WERI-Rb-1 (cell line): ENCODE data around the gene ATXN7L1.

ENCODE experiments used
- DNase-seq: peaks from one replicate; pipeline ENCODE4 v3.0.0-alpha.2; 2020
- H3K27ac ChIP-seq: fragments of 250-450 bp; sonication (Bioruptor Pico); 2 replicates; pipeline ENCODE4 v1.5.1; 2020; ENCODE audit warnings: mild to moderate bottlenecking, moderate library complexity
- H3K27me3 ChIP-seq: fragments of 250-450 bp; sonication (Bioruptor Pico); 2 replicates; pipeline ENCODE4 v1.5.1; 2021; ENCODE audit warnings: mild to moderate bottlenecking, low read depth, moderate library complexity; ENCODE audit not compliant: insufficient read depth, severe bottlenecking
- H3K36me3 ChIP-seq: fragments of 250-450 bp; sonication (Bioruptor Pico); 2 replicates; pipeline ENCODE4 v1.5.1; 2020; ENCODE audit warnings: mild to moderate bottlenecking, moderate library complexity
- H3K4me3 ChIP-seq: 2 replicates; pipeline ENCODE4 v1.5.1; 2011; ENCODE audit warnings: low read depth, mild to moderate bottlenecking, control low read depth, low read length
- H3K9me3 ChIP-seq: fragments of 250-450 bp; sonication (Bioruptor Pico); 2 replicates; pipeline ENCODE4 v1.5.1; 2021; ENCODE audit warnings: mild to moderate bottlenecking, moderate library complexity; ENCODE audit not compliant: severe bottlenecking
- TF ChIP-seq, protein P1 (sequence below): IDR thresholded peaks from 2 replicates; pipeline ENCODE4 v1.5.1; 2011; ENCODE audit warnings: low read depth, mild to moderate bottlenecking, control low read depth, inconsistent platforms, low read length

The ATXN7L1 gene

DNA sequence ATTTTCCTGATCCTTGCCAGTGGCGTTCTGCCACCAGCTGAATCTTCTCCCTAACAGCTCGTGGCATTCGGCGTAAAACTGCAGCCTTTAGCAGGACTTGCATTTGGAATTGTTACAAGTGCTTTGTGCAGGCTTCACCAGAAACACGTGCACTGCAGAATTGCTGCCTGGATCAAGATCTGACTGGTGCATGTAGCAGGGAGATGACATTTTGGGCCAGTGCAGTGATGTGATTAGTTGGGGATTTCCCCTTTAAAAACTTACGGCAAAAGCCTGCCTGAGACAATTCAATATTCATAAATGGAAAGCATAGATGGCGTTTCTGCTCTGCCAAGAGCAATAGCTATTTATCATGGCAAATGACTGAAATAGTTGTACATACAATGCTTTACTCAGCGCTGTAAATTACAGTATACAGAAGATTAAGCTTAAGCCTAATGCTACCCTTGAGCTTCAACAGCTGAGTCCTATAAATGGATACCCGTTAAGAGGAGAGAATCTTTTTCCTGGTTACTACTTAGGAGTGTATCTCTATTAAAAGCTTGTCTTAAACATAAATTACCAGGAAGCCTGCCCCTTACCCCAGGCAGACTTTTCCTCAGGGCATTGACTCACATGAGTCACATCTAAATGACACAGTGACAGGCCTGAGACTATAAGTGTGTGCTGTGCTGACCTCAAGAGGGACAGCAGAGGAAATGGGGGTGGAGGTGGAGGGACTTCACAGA lies 106.3 kb downstream of the ATXN7L1 start:
- Histone ChIP-seq H3K27me3 (no peaks in the 10 kb centered on the region), H3K36me3 (no peaks in the 10 kb centered on the region), H3K9me3 (no peaks in the 10 kb centered on the region), H3K27ac (no peak overlapping the region), H3K4me3 (no peak overlapping the region)
- TF ChIP-seq, protein P1, sequence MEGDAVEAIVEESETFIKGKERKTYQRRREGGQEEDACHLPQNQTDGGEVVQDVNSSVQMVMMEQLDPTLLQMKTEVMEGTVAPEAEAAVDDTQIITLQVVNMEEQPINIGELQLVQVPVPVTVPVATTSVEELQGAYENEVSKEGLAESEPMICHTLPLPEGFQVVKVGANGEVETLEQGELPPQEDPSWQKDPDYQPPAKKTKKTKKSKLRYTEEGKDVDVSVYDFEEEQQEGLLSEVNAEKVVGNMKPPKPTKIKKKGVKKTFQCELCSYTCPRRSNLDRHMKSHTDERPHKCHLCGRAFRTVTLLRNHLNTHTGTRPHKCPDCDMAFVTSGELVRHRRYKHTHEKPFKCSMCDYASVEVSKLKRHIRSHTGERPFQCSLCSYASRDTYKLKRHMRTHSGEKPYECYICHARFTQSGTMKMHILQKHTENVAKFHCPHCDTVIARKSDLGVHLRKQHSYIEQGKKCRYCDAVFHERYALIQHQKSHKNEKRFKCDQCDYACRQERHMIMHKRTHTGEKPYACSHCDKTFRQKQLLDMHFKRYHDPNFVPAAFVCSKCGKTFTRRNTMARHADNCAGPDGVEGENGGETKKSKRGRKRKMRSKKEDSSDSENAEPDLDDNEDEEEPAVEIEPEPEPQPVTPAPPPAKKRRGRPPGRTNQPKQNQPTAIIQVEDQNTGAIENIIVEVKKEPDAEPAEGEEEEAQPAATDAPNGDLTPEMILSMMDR, result no peak
- DNase-seq, result peak; percentile 55

DNA sequence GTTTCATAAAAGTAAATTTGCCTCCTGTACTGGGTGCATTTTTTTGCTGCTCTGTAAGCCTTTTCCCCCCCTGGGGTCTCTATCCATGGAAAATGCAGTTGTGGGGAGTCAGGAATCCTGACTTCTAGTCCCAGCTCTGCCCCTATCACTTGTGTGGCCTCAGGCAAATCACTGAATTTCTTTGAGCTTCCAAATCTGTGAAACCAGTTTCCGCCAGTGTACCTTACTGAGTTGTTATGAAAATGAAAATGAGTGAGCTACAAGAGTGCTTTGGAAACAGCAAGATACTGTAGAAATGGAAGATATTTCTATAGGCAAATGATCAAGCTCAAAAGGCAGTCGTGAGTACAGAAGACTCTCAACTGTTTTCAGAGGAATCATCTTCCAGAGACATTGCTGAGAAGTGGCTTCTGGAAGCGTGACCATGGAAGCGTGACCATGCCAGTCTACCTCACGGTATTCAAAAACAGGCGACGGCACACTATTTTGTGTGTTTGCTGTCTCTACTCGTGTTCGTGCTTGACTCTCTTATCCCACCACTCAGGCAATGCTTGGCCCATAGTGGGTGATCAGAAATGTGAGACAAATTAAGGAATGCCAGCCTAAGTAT lies 107.4 kb downstream of the ATXN7L1 start:
- Histone ChIP-seq H3K27ac (no peak overlapping the region), H3K36me3 (no peaks in the 10 kb centered on the region), H3K27me3 (no peaks in the 10 kb centered on the region), H3K4me3 (no peak overlapping the region), H3K9me3 (no peaks in the 10 kb centered on the region)
- TF ChIP-seq, protein P1, result no peak
- DNase-seq, result no peak

DNA sequence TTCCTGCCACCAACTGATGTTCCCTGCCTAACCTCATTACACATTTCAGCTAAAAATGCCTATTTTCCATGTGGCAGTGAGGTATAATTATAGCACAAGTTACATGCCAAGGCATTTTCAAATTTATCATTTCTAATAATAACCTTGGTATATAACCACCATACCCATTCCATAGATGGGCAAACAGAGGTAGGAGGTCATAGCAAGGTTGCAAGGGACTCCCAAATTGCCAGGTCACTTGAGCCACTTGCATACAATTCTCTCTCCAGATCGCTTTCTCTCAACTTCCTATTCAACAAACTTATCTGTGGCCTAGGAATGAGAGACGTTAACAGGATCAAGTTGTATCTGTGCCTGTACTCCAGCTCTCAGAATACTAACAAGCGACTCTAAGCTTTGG lies 108.3 kb downstream of the ATXN7L1 start:
- no peaks in the 10 kb centered on the region for H3K36me3 ChIP-seq
- TF ChIP-seq, protein P1, result no peak
- no peaks in the 10 kb centered on the region for H3K9me3 ChIP-seq
- no peak overlapping the region for H3K4me3 ChIP-seq
- no peak overlapping the region for H3K27ac ChIP-seq
- H3K27me3 ChIP-seq, result no peaks in the 10 kb centered on the region
- DNase-seq, result no peak

DNA sequence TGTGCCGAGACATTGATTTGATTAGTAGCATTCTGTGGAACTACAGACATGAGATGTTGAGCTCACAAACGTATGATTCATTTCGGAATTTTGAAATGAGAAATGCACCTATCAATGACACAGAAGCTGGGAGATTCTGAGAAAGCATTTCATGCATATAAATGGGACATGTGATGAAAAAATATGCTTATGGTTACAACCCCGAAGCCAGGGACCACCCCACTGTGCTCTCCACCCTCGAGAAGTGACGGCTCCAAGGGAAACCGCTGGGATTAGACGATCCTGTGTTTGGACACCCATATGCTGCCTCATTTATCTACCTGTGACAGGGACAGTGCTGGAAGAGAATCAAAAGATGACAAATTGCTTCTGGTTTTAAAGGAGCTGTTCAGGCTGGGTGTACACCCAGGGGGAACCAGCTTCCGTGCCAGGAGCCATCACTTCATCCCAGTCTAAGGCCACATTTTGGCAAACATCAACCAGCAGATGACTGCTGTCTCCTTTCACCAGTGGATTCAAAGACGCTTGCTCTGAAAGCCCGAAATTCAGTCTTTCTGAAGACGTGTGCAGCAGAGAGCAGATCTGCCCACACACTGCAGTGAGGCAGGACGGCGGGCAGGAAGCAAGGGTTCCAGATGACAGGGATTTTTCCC lies 109.9 kb downstream of the ATXN7L1 start:
- Histone ChIP-seq H3K9me3 (no peaks in the 10 kb centered on the region), H3K36me3 (no peaks in the 10 kb centered on the region), H3K27ac (no peak overlapping the region), H3K27me3 (no peaks in the 10 kb centered on the region), H3K4me3 (no peak overlapping the region)
- TF ChIP-seq, protein P1, result no peak
- no peak for DNase-seq

DNA sequence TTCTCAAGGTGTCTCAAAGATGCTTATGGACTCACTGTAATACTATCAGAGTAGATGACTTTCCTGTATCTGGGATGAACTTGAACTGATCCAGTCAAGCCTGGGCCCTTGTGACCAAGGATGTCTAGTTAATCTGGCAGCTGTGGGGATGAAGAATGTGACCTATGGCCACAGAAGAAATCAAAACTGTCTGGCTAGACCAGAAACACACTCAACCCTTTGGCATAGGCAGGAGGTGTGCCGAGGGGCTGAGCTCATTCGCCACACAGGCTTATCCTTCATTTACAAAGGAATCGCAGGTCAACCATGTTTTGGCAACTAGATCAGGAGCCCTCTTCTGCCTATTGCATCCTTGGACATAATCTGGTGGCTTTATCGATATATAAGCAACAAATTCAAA lies 110.6 kb downstream of the ATXN7L1 start:
- Histone ChIP-seq H3K4me3 (no peak overlapping the region), H3K9me3 (no peaks in the 10 kb centered on the region), H3K36me3 (no peaks in the 10 kb centered on the region), H3K27ac (no peak overlapping the region), H3K27me3 (no peaks in the 10 kb centered on the region)
- no peak for DNase-seq
- TF ChIP-seq, protein P1, result no peak
